Naive B cell (primary cell): ENCODE data around the gene FAM118B. TPM values are rescaled to one million over a fixed set of nuclear protein-coding genes. Genes with fewer than 3 reads are reported as not detected.

ENCODE experiments used
- ATAC-seq, 2 donors: fragments of 150-1000 bp; cut with Tn5 transposase; 2 replicates each; pipeline ENCODE4 v1.10.0; 2021; ENCODE audit warnings: low read depth in 2 of 2, mild to moderate bottlenecking in 2 of 2, moderate library complexity in 2 of 2
- DNase-seq: peaks from one replicate; pipeline ENCODE4 v3.0.0; 2022
- H3K27ac Mint-ChIP-seq, 6 donors: one replicate each; pipeline ENCODE4 v1.8.0; 2020 to 2022; ENCODE audit warnings: mild to moderate bottlenecking in 6 of 6, mixed read lengths in 6 of 6, moderate library complexity in 5 of 6, inconsistent platforms in 2 of 6
- H3K27me3 Mint-ChIP-seq, 3 donors: one replicate each; pipeline ENCODE4 v1.8.0; 2021 to 2022; ENCODE audit warnings: mixed read lengths in 3 of 3, mild to moderate bottlenecking in 1 of 3
- H3K36me3 Mint-ChIP-seq, 2 donors: one replicate each; pipeline ENCODE4 v1.8.0; 2020 to 2022; ENCODE audit warnings: mixed read lengths in 2 of 2, inconsistent platforms in 1 of 2, mild to moderate bottlenecking in 1 of 2
- H3K4me1 Mint-ChIP-seq, 3 donors: one replicate each; pipeline ENCODE4 v1.8.0; 2020 to 2022; ENCODE audit warnings: mixed read lengths in 3 of 3, inconsistent platforms in 1 of 3, mild to moderate bottlenecking in 1 of 3, moderate library complexity in 1 of 3
- H3K4me3 Mint-ChIP-seq, 8 donors: one replicate each; pipeline ENCODE4 v1.8.0; 2020 to 2022; ENCODE audit warnings: mild to moderate bottlenecking in 8 of 8, mixed read lengths in 8 of 8, moderate library complexity in 8 of 8, inconsistent platforms in 2 of 8
- H3K9me3 Mint-ChIP-seq, 7 donors: one replicate each; pipeline ENCODE4 v1.8.0; 2020 to 2022; ENCODE audit warnings: mixed read lengths in 7 of 7, mild to moderate bottlenecking in 5 of 7, inconsistent platforms in 2 of 7, moderate library complexity in 1 of 7
- polyA plus RNA-seq, 6 donors: library from polyadenylated mRNA; unstranded; fragments of 300-500 nt; fragmentation: Illumina TruSeq; gene quantifications; one replicate each; pipeline ENCODE4 v1.2.3, GENCODE V29; 2021; ENCODE audit warnings: low read depth in 6 of 6

Gene FAM118B
- polyA plus RNA-seq, 6 donors from 2014 or later = 9.7 to 15.2 (median 11.8) TPM

DNA sequence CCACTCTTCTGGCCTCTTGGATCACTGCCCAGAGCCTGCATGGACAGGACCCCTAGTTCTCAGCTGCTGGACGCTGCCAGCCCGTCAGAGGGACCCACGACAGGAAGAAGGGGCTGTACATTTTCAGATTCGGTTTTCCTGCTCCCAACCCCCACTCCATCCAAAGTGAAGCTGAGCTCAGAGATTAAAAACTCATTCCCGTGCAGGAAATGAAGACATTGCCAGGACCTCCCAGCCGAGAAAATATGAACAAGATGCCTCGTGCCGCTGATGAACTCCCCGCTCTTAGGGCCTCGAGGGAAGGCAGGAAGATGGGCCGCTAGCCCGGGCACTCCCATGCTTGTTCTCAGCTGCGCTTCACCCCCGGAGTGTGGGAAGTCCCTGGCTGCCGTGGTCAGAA, 36.2 kb upstream of the FAM118B start:
- H3K27me3 Mint-ChIP-seq = peaks cover 0 to 5% (median 0%) of the 10 kb centered on the region in 3 donors
- H3K36me3 Mint-ChIP-seq = peaks cover 0 to 4% of the 10 kb centered on the region in 2 donors
- no peak overlapping the region for H3K4me3 Mint-ChIP-seq
- H3K9me3 Mint-ChIP-seq = peaks cover 0 to 6% (median 3%) of the 10 kb centered on the region in 7 donors
- H3K4me1 Mint-ChIP-seq = no peaks in the 10 kb centered on the region
- DNase-seq = no peak
- H3K27ac Mint-ChIP-seq = no peak overlapping the region
- no peak for ATAC-seq

DNA sequence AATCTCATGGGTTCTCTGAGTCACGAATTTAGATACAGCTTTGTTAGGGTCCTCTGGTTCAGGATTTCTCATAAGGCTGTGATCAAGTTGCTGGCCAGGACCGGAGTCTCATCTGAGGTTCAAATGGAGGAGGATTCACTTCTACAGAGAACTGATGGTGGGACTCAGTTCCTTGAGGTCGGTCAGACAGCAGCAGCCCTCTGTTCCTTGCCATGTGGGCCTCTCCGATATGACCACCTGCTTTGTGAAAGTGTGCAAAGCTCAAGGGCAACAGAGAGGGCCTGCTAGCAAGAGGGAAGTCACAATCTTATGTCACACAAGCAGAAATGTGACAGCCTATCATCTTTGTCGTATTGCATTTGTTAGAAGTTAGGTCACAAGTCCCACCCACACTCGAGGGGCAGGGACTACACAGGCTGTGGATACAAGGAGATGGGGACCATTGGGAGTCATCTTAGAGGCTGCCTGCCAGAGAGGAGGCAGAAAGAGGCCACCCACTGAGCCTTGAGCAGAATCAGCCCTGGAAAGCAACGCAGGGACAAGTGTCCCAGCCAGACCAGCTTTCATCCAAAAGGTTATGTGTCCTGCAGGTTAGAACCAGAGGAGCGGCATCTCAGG, 34.6 kb upstream of the FAM118B start:
- Mint-ChIP-seq H3K4me3 (no peak overlapping the region), H3K27ac (no peak overlapping the region), H3K4me1 (no peaks in the 10 kb centered on the region), H3K36me3 (peaks cover 0 to 4% of the 10 kb centered on the region in 2 donors), H3K27me3 (peaks cover 0 to under 1% (median 0%) of the 10 kb centered on the region in 3 donors), H3K9me3 (peaks cover 0 to 13% (median 4%) of the 10 kb centered on the region in 7 donors)
- no peak for DNase-seq
- ATAC-seq = no peak

DNA sequence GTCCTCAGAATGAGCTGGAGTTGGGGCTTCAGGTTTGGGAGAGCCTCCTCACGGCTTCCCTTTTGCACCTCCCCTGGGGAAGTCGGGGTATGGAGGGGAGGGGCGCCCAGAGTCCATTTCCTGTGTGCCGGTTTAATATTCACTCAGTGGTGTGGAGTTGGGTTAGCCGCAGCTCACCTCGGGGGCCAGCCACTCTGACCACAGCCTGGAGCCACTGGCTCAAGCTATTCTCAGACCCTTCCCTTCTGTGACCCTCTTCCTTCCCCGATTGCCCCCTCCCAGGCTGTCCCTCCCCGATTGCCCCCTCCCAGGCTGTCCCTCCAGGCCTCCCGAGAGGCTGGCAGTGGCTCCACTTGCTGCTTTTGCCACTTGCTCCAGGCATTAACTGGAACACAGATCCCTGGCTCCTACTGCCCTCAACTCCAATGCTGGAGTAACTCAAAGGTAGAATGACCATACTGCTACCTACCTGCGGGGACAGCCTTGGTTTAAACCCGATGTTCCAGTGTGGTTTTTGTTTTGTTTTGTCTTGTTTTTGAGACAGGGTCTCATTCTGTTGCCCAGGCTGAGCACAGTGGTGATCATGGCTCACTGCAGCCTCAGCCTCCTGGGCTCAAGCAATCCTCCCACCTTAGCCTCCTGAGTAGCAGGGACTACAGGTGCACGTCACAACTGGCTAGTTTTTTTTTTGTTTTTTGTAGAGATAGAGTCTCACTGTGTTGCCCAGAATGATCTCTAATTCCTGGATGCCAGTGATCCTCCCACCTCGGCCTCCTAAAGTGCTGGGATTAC, 29.4 kb upstream of the FAM118B start:
- H3K4me3 Mint-ChIP-seq = no peak overlapping the region
- peaks cover 0 to 4% of the 10 kb centered on the region in 2 donors for H3K36me3 Mint-ChIP-seq
- H3K27ac Mint-ChIP-seq = peak overlapping the region in 1 of 6 donors; percentile 8
- H3K27me3 Mint-ChIP-seq = no peaks in the 10 kb centered on the region
- no peaks in the 10 kb centered on the region for H3K4me1 Mint-ChIP-seq
- no peak for ATAC-seq
- H3K9me3 Mint-ChIP-seq = peaks cover 0 to 13% (median 4%) of the 10 kb centered on the region in 7 donors
- DNase-seq = no peak

DNA sequence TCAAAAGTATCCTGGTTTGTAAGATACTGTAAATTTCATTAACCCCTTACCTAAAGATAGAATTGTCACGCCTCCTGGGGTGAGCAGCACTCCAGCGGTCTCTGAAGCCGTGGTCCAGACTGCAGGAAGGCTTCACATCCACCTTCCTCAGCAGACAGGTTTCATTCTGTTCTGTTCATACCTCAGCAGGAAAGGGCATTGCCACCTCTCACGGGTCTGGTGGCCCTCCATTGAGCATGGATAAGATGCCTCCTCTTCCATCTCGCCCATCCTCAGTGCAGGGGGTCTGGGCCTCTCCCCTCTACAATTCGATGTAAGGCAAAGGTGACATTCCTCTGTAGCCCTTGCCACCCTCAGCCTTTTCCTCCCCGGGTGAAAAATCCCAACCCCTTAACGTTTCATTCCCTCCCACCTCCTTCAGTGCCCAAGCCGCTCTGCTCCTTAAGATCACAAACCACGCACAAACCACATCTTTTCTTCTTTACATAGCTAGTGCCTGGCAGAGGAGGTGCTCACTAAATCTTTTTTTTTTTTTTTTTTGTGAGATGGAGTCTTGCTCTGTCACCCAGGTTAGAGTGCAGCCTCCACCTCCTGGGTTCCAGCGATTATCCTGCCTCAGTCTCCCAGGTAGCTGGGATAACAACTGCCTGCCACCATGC, 28.7 kb upstream of the FAM118B start:
- H3K4me3 Mint-ChIP-seq = no peak overlapping the region
- no peak for ATAC-seq
- H3K36me3 Mint-ChIP-seq = peaks cover 0 to 4% of the 10 kb centered on the region in 2 donors
- peaks cover 0 to 13% (median 4%) of the 10 kb centered on the region in 7 donors for H3K9me3 Mint-ChIP-seq
- no peaks in the 10 kb centered on the region for H3K4me1 Mint-ChIP-seq
- H3K27me3 Mint-ChIP-seq = no peaks in the 10 kb centered on the region
- no peak for DNase-seq
- peak overlapping the region in 1 of 6 donors; percentile 87 for H3K27ac Mint-ChIP-seq

DNA sequence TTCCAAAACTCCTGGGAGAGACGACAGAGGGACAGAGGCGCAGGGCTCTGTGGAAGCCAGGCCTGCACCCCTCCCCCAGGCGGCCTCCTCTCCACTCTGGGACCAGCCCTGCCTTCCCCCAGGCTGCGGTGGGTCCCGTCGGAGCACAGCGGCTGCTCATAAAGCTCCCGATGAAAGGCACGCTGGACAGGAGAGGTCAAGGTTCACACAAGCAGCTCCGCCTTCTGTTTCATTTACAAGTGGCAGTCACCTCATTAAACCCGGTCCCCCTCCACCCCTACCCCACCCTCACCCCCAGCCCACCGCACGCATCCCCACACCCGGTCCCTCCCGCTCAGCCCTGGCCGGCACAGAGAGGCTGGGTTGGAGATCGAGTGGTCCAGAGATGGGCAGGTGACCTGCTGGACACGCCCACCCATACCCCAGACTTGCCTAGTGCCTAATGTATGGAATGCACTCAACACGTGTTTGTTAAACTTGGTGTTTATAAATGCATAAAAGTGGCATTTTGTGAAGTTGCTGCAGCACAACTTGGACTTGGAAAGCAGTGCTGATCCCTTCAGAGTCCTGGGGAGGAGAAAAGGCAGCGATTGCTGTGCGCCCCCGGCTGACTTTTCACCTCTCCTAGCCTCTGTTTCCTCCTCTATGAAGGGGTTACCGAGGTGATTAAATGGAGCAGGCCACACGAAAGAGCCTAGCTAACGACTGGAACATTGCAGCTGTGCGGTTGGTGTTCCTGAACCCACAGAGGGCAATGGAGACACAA, 26.1 kb upstream of the FAM118B start:
- Mint-ChIP-seq H3K36me3 (no peaks in the 10 kb centered on the region), H3K27me3 (no peaks in the 10 kb centered on the region), H3K27ac (no peak overlapping the region), H3K9me3 (peaks cover 0 to 6% (median 0%) of the 10 kb centered on the region in 7 donors), H3K4me3 (no peak overlapping the region), H3K4me1 (peaks cover 9 to 11% (median 10%) of the 10 kb centered on the region in 3 donors)
- DNase-seq (no peak), ATAC-seq (no peak)

DNA sequence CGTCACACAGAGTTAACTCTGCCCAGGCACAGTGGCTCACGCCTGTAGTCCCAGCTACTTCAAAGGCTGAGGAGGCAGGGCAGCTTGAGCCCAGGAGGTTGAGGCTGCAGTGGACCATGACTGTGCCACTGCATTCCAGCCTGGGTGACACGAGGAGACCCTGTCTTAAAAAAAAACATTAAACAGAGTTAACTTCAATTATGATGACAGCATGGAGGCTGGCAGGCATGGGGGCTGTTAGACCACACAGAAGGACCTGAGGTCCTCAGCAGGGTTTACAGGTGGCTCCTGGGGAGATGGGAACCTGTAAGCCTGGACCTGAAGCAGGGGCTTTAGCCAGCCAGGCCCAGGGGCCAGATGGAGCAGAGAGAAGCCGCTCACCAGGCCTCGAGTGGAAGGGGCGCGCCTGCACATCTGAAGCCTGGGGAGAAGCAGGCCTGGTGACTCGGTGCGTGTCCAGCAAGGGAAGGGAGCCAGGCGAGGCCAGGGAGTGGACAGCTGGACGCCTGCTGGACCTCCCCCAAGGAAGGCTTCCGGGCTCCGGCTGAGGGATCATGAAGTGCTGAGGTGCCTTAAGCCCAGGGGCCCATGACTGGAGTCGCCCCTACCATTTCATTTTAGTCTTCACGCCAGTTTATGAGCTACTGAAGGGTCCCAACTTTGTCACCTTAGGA, 25.4 kb upstream of the FAM118B start:
- peaks cover 9 to 11% (median 10%) of the 10 kb centered on the region in 3 donors for H3K4me1 Mint-ChIP-seq
- no peak overlapping the region for H3K27ac Mint-ChIP-seq
- no peak overlapping the region for H3K4me3 Mint-ChIP-seq
- no peaks in the 10 kb centered on the region for H3K27me3 Mint-ChIP-seq
- H3K36me3 Mint-ChIP-seq = peaks cover 0 to 4% of the 10 kb centered on the region in 2 donors
- ATAC-seq (no peak), DNase-seq (no peak)
- no peaks in the 10 kb centered on the region for H3K9me3 Mint-ChIP-seq

DNA sequence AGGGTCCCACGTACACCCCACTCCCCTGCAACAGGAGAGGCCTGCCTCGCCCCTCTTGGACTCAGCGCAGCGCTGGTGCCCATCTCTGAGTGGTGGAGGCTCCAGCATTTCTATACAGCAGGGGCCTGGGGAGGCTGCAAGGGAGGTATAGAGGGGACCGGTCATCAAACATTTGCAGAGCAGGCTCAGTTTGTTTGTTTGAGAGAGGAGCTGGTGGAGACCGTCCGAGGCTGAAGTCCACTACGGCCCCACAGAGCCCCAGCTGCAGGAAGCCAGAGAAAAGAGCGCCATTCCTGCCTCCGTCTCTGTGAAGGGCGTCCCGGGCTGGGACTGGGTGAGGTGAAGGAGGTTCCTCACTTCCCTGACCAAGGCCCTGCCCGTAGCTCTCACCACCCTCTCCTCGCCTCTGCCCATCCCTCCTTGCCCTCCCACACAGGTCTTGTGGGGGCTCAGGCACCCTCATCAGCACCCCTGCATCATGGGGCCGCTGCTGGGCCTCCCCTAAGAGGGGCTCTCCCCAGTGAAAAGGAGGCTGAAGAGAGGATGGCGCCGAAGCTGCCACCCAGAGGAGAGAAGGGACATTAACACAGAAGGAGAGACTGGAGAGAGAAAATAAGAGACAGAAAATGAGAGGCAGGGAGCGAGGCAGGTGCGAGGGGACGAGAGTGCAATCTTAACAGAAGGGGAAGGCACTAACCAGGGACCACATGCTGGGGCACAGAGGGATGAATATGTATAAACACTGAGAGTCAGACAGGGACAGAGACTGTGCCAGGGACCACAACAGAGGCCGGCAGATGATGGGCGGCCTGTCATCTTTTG, 24.7 kb upstream of the FAM118B start:
- peak overlapping the region in 1 of 6 donors; percentile 93 for H3K27ac Mint-ChIP-seq
- ATAC-seq (no peak), DNase-seq (no peak)
- no peaks in the 10 kb centered on the region for H3K9me3 Mint-ChIP-seq
- no peaks in the 10 kb centered on the region for H3K27me3 Mint-ChIP-seq
- H3K36me3 Mint-ChIP-seq = peaks cover 0 to 4% of the 10 kb centered on the region in 2 donors
- H3K4me1 Mint-ChIP-seq = peaks cover 9 to 11% (median 10%) of the 10 kb centered on the region in 3 donors
- peak overlapping the region in 1 of 8 donors; percentile 71 for H3K4me3 Mint-ChIP-seq

DNA sequence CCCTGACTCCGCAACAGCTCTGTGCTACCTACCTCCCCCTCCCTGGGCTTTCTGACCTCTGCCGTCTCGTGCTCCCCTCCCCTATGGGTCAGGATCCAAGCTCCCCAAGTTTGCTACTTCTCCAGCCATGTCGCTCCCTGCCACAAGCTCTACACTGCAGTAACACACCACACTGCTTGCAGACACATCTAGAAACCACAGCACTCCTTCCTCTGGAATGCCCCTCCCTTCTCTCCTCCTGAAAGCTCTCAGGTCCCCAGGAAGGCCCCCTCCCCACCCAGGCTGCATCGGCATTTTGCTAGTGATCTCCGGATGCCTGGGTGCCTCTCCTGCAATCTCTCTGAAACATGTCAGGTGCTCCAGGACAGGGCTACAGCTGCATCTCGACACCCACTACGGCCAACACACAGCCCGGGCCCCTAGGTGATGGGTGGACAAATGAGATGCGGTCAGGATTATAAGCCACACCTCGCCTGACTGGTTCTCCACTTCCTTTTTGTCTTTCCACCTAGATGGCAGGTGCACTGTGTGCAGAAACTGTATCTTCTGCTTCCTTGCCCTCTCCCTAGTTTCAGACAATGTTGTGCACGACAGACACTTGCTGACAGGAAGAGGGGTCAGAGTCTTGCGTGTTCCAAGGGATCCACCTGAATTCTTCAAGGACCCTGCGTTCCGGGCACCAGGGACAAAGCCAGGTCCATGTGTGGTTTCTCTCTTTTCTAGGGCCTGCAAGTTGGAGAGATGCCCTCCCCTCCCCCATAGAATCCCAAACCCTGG, 23.1 kb upstream of the FAM118B start:
- Mint-ChIP-seq H3K36me3 (peaks cover 0 to 4% of the 10 kb centered on the region in 2 donors), H3K27me3 (no peaks in the 10 kb centered on the region), H3K4me1 (peaks cover 9 to 11% (median 10%) of the 10 kb centered on the region in 3 donors), H3K4me3 (peak overlapping the region in 2 of 8 donors; percentile 27 to 45), H3K27ac (peak overlapping the region in 3 of 6 donors; percentile 19 to 87 (median 59)), H3K9me3 (no peaks in the 10 kb centered on the region)
- ATAC-seq (peak in 1 of 2 donors; percentile 49), DNase-seq (no peak)

DNA sequence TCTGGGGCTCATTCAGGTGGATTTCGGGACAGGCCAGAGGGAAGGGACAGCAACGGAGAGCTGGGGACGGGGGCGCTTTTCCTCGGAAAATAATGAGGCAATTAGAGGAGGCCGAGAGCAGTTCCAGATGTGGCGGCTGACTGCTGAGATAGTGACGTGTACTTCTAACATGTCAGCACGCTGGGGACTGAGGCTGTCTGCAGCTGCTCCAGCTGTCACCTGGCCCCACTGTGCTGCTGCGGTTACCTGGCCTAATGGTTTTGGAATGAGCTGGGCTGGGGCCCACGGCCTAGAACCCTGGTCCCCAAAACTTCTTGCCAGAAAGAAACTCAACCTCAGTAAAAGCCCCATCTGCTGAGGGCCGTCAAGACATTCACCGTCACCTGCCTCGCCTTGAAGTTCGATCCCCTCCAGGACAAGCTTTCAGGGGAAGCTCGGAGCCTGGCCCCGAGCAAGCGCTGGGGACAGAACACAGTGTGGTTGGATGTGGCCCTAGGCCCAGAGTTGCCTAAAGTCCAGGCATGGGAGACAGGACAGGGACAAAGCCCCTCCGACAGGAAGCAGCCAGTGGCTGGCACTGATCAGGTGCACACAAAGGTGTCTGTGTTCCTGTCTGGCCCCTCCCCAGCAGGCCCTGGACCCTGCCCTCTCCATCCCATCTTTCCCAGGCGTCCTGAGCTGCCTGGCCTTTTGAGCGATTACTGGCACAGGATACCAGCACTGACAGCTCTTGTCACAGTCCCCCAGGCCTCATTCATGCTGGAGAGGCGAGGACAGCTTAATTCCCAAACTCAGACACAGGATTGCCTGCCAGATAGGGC, 22.3 kb upstream of the FAM118B start:
- H3K27me3 Mint-ChIP-seq = no peaks in the 10 kb centered on the region
- peaks cover 0 to 4% of the 10 kb centered on the region in 2 donors for H3K36me3 Mint-ChIP-seq
- no peaks in the 10 kb centered on the region for H3K9me3 Mint-ChIP-seq
- H3K4me1 Mint-ChIP-seq = peaks cover 9 to 11% (median 10%) of the 10 kb centered on the region in 3 donors
- no peak for DNase-seq
- peak overlapping the region in 2 of 6 donors; percentile 30 to 59 for H3K27ac Mint-ChIP-seq
- peak in 1 of 2 donors; percentile 48 for ATAC-seq
- H3K4me3 Mint-ChIP-seq = no peak overlapping the region

DNA sequence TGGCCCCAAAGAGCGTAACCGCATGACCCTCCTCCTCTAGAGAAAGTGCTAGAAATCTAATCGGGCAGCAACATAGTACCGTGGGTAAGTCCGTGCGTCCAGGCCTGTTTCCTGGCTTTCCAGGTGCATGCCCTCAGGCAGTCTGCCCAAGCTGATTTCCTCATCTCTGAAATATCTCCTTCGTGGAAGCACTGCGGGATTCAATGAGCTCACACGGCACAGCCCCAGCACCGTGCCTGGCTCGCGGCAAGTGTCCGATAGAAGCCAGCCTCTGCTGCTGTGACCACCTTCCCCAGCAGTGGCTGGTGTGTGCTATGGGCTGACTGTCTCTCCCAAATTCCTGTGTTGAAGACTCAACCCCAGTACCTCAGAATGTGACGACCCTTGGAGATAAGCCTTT, 20.8 kb upstream of the FAM118B start:
- Mint-ChIP-seq H3K36me3 (peaks cover 9 to 13% of the 10 kb centered on the region in 2 donors), H3K27ac (no peak overlapping the region), H3K9me3 (peaks cover 0 to 5% (median 0%) of the 10 kb centered on the region in 7 donors), H3K4me3 (no peak overlapping the region), H3K4me1 (peaks cover 9 to 11% (median 10%) of the 10 kb centered on the region in 3 donors), H3K27me3 (no peaks in the 10 kb centered on the region)
- DNase-seq (no peak), ATAC-seq (no peak)
